NT2/D1 (cell line): ENCODE data around the gene MPC1.

ENCODE experiments used
- YY1 ChIP-seq: IDR thresholded peaks from 2 replicates; pipeline ENCODE4 v1.6.1; 2011; ENCODE audit not compliant: insufficient read length, insufficient read depth
- ZNF274 ChIP-seq: IDR thresholded peaks from 2 replicates; pipeline ENCODE4 v1.6.1; 2011; ENCODE audit warnings: mild to moderate bottlenecking, low read depth, low read length

- no peak for TF ChIP-seq ZNF274
- no peak for TF ChIP-seq YY1
These were observed 13.0 kb downstream of the MPC1 start for GRCh38 chr6:166369782-166370181.
